Tibial nerve (tissue), 4 donors: ENCODE measurements around the gene ASPG. TPM values are rescaled to one million over a fixed set of nuclear protein-coding genes. Genes with fewer than 3 reads are reported as not detected.

Experiments
- DNase-seq, 2 donors: peaks; one replicate each; pipeline ENCODE4 v3.0.0-alpha.2; 2019; ENCODE audit warnings: low spot score in 2 of 2
- H3K27ac ChIP-seq, 4 donors: fragments of 200-600 bp; sonication (generic) in 3 of 4; one replicate each; pipeline ENCODE4 v1.5.1; 2017 to 2019; ENCODE audit warnings: mild to moderate bottlenecking in 1 of 4
- H3K27me3 ChIP-seq, 2 donors: fragments of 200-600 bp; sonication (generic) in 1 of 2; one replicate each; pipeline versions ENCODE4 v1.5.1 to v1.6.0; 2017 to 2019
- H3K36me3 ChIP-seq, 3 donors: fragments of 200-600 bp; sonication (generic); one replicate each; pipeline ENCODE4 v1.5.1; 2018 to 2019
- H3K4me1 ChIP-seq, 4 donors: fragments of 200-600 bp; sonication (generic) in 3 of 4; one replicate each; pipeline ENCODE4 v1.5.1; 2017 to 2019
- H3K4me3 ChIP-seq, 4 donors: fragments of 200-600 bp; sonication (generic) in 3 of 4; one replicate each; pipeline ENCODE4 v1.5.1; 2017 to 2019; ENCODE audit warnings: mild to moderate bottlenecking in 1 of 4, moderate library complexity in 1 of 4
- H3K9me3 ChIP-seq, 4 donors: fragments of 200-600 bp; sonication (generic) in 3 of 4; one replicate each; pipeline ENCODE4 v1.5.1; 2017 to 2019
- EP300 ChIP-seq, 2 donors: sonication (generic); formaldehyde crosslinking; IDR thresholded peaks; one replicate each; pipeline ENCODE4 v1.6.1; 2017; ENCODE audit warnings: antibody characterized with exemption in 2 of 2, mild to moderate bottlenecking in 1 of 2
- POLR2A ChIP-seq, 2 donors: fragments of 450-650 bp; IDR thresholded peaks; one replicate each; pipeline ENCODE4 v1.6.1; 2017; ENCODE audit warnings: antibody characterized with exemption in 2 of 2, mild to moderate bottlenecking in 2 of 2, moderate library complexity in 2 of 2
- WGBS, 2 donors: methylation state at CpG; one replicate each; pipeline ENCODE4 v1.1.5; 2018; 5-methylcytosine and 5-hydroxymethylcytosine counted together
- total RNA-seq, 4 donors: library from RNA; depleted of rRNA; stranded (reverse); fragments of >200 nt; gene quantifications; one replicate each; pipeline ENCODE4 v1.1.0, GENCODE V29; 2016
- TF ChIP-seq, protein P1 (sequence below), 5 experiments: fragments of 200-600 bp in 3 of 5; fragments of 450-650 bp in 2 of 5; sonication (generic) in 3 of 5; IDR thresholded peaks; one replicate each; pipeline ENCODE4 v1.5.1; 2016 to 2019; ENCODE audit warnings: antibody characterized with exemption in 5 of 5, mild to moderate bottlenecking in 3 of 5, moderate library complexity in 2 of 5

ASPG gene
- total RNA-seq, 4 donors from 2014 or later: 2.4 to 8.7 (median 2.7) TPM

DNA sequence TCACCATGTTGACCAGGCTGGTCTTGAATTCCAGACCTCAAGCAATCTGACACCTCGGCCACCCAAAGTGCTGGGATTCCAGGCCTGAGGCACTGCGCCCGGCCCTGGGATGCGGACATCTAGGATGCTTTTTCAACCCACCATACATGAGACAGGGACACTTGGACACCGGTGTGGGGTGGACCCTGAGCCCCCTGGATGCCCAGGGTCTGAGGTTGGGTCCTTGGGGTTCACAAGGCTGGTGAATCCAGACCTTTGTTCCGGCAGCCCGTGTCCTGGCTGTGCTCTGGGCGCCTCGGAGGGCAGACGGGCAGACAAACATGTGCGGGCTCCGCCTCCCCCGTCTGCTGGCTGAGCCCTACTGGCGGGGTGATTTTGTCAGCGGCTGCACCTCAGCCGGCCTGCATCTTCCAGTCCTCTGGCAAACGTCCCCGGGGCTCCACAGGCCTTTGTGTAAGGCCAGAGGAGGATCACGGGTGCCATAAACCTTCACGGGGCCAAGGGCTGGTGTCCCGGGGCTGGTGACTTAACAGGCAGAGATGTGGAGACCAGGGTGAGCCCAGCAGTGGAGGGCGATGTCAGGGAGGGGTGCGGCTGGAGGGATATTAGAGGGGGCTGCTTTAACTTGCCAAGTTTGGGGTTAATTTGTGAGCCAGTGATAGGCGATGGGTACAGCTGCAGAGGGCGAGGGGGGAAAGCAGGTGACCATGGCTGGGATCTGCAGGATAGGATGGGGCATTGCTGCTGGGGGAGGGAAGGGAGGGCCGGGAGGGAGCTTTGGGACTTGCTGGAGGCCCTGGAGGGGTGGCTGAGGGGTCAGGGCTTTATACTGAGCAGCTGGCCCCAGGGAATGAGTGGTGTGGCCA lies 5.8 kb downstream of the ASPG start:
- WGBS, 2 donors: 46 to 52% methylated on average over 14 to 26 of the region's 26 CpGs
- Histone ChIP-seq H3K27me3 (peaks cover 0 to 29% of the 10 kb centered on the region in 2 donors), H3K4me3 (no peak overlapping the region), H3K9me3 (peaks cover 0 to 6% (median 0%) of the 10 kb centered on the region in 4 donors), H3K4me1 (peaks cover 0 to 12% (median 0%) of the 10 kb centered on the region in 4 donors), H3K36me3 (no peaks in the 10 kb centered on the region), H3K27ac (no peak overlapping the region)
- DNase-seq: no peak
- TF ChIP-seq POLR2A (IDR thresholded peaks at IDR 0.05) (no peak), EP300 (IDR thresholded peaks at IDR 0.05) (no peak)
- TF ChIP-seq, protein P1, sequence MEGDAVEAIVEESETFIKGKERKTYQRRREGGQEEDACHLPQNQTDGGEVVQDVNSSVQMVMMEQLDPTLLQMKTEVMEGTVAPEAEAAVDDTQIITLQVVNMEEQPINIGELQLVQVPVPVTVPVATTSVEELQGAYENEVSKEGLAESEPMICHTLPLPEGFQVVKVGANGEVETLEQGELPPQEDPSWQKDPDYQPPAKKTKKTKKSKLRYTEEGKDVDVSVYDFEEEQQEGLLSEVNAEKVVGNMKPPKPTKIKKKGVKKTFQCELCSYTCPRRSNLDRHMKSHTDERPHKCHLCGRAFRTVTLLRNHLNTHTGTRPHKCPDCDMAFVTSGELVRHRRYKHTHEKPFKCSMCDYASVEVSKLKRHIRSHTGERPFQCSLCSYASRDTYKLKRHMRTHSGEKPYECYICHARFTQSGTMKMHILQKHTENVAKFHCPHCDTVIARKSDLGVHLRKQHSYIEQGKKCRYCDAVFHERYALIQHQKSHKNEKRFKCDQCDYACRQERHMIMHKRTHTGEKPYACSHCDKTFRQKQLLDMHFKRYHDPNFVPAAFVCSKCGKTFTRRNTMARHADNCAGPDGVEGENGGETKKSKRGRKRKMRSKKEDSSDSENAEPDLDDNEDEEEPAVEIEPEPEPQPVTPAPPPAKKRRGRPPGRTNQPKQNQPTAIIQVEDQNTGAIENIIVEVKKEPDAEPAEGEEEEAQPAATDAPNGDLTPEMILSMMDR (IDR thresholded peaks at IDR 0.05): no peak

DNA sequence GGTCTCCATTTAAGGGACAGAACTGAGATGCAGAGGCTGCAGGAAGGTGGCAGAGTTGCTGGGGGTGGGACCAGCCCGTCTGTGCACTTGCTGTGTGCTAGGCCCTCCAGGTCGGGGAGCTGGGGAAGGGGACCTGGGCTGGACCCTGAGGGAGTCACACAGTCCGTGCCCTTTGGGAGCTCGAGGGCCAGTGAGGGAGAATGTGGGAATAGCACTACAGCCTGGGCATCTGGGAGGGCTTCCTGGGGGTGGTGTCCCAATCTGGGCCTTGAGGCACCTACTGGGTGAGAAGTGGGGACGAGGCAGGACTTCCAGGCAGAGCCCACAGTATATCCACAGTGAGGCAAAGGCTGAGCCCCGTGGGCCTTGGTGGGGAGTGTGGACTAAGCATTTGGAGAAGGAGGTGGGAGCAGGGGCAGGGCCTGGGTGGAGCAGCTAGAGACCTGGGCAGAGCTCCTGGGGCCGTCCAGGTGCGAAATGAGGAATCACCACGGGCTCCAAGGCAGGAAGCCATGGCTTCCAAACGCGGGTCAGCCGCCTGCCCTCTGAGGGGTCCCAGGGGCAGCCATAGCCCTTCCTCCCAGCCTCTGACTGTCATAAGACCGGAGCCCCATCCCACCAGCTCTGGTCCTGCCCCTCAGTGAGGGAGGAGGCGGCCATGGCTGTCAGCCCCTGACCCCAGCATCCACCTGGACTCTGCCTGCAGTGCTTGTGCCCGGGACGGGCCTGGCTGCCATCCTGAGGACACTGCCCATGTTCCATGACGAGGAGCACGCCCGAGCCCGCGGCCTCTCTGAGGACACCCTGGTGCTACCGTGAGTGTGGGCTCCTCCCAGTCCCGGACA lies 6.6 kb downstream of the ASPG start:
- TF ChIP-seq, protein P1 (IDR thresholded peaks at IDR 0.05): no peak
- TF ChIP-seq POLR2A (IDR thresholded peaks at IDR 0.05) (no peak), EP300 (IDR thresholded peaks at IDR 0.05) (no peak)
- Histone ChIP-seq H3K9me3 (peaks cover 0 to 6% (median 0%) of the 10 kb centered on the region in 4 donors), H3K4me1 (peaks cover 0 to 12% (median 0%) of the 10 kb centered on the region in 4 donors), H3K27ac (no peak overlapping the region), H3K4me3 (no peak overlapping the region), H3K36me3 (no peaks in the 10 kb centered on the region), H3K27me3 (peaks cover 0 to 20% of the 10 kb centered on the region in 2 donors)
- WGBS, 2 donors: 73 to 74% methylated on average over 9 to 23 of the region's 23 CpGs
- no peak for DNase-seq

DNA sequence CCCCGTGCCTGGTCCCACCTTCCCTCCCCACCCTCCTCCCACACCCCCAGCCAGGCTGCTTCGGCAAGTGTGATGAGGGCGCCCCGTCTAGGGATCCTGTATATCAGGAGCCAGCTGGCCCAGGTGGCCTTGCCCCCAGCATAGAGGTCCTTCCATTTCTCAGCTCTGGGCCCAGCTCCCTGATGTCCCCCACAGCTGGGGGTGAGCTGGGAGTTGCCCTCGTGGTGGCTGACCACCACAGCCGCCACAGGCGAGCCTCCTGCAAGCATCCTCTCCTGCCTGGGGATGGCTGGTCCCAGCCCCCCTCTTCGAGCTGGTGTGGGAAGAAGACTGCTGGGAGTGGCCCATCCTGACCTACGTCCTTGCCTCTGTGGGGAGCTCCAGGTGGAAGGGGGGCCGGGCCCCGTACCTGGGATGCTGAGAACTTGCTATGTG lies 7.4 kb downstream of the ASPG start:
- Histone ChIP-seq H3K4me3 (no peak overlapping the region), H3K36me3 (no peaks in the 10 kb centered on the region), H3K4me1 (peaks cover 0 to 12% (median 0%) of the 10 kb centered on the region in 4 donors), H3K9me3 (peaks cover 0 to 6% (median 0%) of the 10 kb centered on the region in 4 donors), H3K27me3 (peaks cover 0 to 12% of the 10 kb centered on the region in 2 donors), H3K27ac (no peak overlapping the region)
- DNase-seq: no peak
- WGBS, 2 donors: 72 to 75% methylated on average over 8 to 11 of the region's 11 CpGs
- TF ChIP-seq, protein P1 (IDR thresholded peaks at IDR 0.05): no peak
- TF ChIP-seq POLR2A (IDR thresholded peaks at IDR 0.05): no peak
- TF ChIP-seq EP300 (IDR thresholded peaks at IDR 0.05): no peak

DNA sequence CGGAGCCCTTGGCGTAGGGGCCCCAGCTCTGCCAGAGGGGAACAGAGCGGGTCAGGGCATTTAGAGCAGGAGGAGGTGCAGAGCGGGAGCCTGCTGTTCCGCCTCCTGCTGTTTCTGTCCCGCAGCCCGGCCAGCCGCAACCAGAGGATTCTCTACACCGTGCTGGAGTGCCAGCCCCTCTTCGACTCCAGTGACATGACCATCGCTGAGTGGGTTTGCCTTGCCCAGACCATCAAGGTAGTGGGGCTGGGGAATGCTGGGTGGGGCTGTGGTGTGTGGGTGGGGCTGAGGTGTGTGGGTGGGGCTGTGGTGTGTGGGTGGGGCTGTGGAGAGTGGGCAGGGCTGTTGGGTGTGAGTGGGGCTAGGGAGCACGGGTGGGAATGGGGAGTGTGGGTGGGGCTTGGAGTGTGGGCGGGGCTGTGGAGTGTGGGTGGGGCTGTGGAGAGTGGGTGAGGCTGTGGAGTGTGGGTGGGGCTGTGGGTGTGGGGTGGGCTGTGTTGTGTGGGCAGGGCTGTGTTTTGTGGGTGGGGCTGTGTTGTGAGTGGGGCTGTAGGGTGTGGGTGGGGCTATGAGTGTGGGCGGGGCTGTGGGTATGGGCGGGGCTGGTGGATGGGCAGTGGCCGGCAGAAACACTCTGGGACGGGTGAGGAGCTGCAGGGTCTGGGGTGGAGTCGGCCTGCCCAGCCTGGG lies 8.0 kb downstream of the ASPG start:
- no peak overlapping the region for H3K27ac ChIP-seq
- no peak for TF ChIP-seq EP300 (IDR thresholded peaks at IDR 0.05)
- TF ChIP-seq POLR2A (IDR thresholded peaks at IDR 0.05): no peak
- TF ChIP-seq, protein P1 (IDR thresholded peaks at IDR 0.05): no peak
- H3K4me1 ChIP-seq: peaks cover 0 to 12% (median 0%) of the 10 kb centered on the region in 4 donors
- peaks cover 0 to 6% (median 0%) of the 10 kb centered on the region in 4 donors for H3K9me3 ChIP-seq
- peaks cover 0 to 8% of the 10 kb centered on the region in 2 donors for H3K27me3 ChIP-seq
- H3K4me3 ChIP-seq: no peak overlapping the region
- 52 to 61% methylated on average over 18 of the region's 18 CpGs for WGBS, 2 donors
- no peak for DNase-seq
- no peaks in the 10 kb centered on the region for H3K36me3 ChIP-seq
